ENCODE results near the gene CIAO1.

DNA sequence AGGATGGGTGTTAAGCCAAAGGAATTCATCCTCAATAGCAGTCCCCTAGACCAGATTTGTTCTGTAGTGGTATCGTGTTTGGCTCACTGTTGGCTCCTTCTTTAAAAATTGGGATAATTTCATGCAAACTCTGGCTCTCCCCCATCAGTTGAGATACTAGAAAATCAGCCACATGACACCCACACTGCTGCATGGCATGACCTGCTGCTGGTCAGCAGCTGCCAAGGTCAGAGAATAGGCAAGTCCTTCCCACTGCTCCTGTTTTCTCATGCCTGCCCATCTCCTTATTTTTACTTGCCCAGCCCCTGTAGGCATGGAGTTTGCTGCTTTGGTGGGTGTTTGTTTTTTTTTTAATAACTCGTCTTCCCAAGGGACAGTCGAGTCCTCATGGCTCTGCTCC lies 40.3 kb downstream of the CIAO1 start:
- TF ChIP-seq MXI1 (IDR thresholded peaks at IDR 0.05; ENCODE audit: borderline replicate concordance, low read depth, low read length) (no peak), POLR2A (IDR thresholded peaks at IDR 0.05; ENCODE audit: low read depth, low read length) (no peak), FOS (IDR thresholded peaks at IDR 0.05; ENCODE audit: low read depth, low read length) (no peak), RAD21 (IDR thresholded peaks at IDR 0.05; ENCODE audit: low read length) (no peak), NFE2L2 (IDR thresholded peaks at IDR 0.05; ENCODE audit: low read depth, low read length) (no peak), RCOR1 (IDR thresholded peaks at IDR 0.05; ENCODE audit: insufficient replicate concordance, low read length) (no peak)
- TF ChIP-seq, protein P1, sequence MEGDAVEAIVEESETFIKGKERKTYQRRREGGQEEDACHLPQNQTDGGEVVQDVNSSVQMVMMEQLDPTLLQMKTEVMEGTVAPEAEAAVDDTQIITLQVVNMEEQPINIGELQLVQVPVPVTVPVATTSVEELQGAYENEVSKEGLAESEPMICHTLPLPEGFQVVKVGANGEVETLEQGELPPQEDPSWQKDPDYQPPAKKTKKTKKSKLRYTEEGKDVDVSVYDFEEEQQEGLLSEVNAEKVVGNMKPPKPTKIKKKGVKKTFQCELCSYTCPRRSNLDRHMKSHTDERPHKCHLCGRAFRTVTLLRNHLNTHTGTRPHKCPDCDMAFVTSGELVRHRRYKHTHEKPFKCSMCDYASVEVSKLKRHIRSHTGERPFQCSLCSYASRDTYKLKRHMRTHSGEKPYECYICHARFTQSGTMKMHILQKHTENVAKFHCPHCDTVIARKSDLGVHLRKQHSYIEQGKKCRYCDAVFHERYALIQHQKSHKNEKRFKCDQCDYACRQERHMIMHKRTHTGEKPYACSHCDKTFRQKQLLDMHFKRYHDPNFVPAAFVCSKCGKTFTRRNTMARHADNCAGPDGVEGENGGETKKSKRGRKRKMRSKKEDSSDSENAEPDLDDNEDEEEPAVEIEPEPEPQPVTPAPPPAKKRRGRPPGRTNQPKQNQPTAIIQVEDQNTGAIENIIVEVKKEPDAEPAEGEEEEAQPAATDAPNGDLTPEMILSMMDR (conservative IDR thresholded peaks at IDR 0.05; ENCODE audit: low read depth, low read length): no peak
- TF ChIP-seq, protein P2, sequence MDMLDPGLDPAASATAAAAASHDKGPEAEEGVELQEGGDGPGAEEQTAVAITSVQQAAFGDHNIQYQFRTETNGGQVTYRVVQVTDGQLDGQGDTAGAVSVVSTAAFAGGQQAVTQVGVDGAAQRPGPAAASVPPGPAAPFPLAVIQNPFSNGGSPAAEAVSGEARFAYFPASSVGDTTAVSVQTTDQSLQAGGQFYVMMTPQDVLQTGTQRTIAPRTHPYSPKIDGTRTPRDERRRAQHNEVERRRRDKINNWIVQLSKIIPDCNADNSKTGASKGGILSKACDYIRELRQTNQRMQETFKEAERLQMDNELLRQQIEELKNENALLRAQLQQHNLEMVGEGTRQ (IDR thresholded peaks at IDR 0.05; ENCODE audit: low read depth, low read length): no peak

Data from IMR-90 (cell line).